ENCODE measurements around the gene XRCC5.

Gene XRCC5

GRCh38 chr2:216233281-216233995 is 124.3 kb downstream of the XRCC5 start:
- DNase-seq = no peak

- DNase-seq = no peak
Measured at GRCh38 chr2:216234106-216234505, 125.0 kb downstream of the XRCC5 start.

- no peak for DNase-seq
Measured at GRCh38 chr2:216235462-216235861, 126.3 kb downstream of the XRCC5 start.

- DNase-seq = no peak
Measured at GRCh38 chr2:216235896-216236295, 126.7 kb downstream of the XRCC5 start.

- no peak for DNase-seq
Measured at GRCh38 chr2:216236486-216236885, 127.3 kb downstream of the XRCC5 start.

- DNase-seq = no peak
Measured at GRCh38 chr2:216242365-216242764, 133.2 kb downstream of the XRCC5 start.

GRCh38 chr2:216243026-216243425 is 133.9 kb downstream of the XRCC5 start:
- no peak for DNase-seq

- no peak for DNase-seq
Measured at GRCh38 chr2:216245391-216245975, 136.3 kb downstream of the XRCC5 start.

- DNase-seq = no peak
Measured at GRCh38 chr2:216246766-216247165, 137.6 kb downstream of the XRCC5 start.

All from suppressor macrophage (primary cell).